HG03565 (cell line): Measurements from ENCODE around the gene CDCP1.

ENCODE experiments used
- ATAC-seq: cut with Tn5 transposase; IDR thresholded peaks from one replicate; pipeline ENCODE4 v1.9.1; 2021; ENCODE audit warnings: mild to moderate bottlenecking, moderate library complexity; ENCODE audit not compliant: unreplicated experiment

The CDCP1 gene, protein sequence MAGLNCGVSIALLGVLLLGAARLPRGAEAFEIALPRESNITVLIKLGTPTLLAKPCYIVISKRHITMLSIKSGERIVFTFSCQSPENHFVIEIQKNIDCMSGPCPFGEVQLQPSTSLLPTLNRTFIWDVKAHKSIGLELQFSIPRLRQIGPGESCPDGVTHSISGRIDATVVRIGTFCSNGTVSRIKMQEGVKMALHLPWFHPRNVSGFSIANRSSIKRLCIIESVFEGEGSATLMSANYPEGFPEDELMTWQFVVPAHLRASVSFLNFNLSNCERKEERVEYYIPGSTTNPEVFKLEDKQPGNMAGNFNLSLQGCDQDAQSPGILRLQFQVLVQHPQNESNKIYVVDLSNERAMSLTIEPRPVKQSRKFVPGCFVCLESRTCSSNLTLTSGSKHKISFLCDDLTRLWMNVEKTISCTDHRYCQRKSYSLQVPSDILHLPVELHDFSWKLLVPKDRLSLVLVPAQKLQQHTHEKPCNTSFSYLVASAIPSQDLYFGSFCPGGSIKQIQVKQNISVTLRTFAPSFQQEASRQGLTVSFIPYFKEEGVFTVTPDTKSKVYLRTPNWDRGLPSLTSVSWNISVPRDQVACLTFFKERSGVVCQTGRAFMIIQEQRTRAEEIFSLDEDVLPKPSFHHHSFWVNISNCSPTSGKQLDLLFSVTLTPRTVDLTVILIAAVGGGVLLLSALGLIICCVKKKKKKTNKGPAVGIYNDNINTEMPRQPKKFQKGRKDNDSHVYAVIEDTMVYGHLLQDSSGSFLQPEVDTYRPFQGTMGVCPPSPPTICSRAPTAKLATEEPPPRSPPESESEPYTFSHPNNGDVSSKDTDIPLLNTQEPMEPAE

DNA sequence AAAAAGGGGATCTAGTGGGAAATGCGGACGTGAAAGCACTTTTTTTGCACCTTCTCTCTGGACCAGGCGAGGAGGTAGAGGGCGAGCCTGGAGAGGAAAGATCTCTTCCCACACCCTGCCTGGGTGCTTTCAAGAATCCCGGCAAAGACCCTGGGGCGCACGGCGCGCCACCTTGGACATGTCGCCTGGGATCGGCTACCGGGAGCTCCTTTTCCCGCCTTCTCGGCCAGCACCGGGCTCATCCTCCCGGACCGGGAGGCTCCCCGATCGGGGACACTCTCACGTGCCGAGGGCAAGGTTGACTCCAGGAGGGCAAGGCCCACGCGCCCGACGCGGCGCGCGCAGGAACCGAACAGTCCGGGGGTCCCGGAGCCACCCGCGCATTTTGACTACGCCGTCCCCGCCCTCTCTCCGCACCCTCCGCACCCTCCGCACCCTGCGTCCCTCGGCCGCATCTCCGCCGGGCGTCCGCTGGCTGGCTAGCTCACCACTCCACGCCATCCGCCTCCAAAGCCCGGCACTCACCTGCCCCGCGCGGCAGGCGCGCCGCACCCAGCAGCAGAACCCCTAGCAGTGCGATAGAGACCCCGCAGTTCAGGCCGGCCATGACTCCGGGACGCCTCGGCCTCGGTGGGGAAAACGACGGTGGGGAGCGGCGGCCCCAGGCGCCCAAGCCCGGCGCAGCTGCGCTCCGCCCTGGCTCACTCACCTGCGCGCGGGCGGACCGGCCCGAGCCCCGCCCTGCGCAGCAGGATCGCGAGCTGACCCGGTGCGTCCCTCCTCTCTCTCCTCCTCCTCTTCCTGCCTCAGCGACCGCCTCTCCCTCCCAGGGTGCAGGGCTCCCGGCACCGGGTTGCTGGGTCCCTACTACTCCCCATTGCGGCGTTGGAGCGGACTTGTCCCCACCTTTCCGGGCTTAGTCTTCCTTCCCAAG lies at the start of gene CDCP1:
CDCP1 (minus strand) TSS at position 698 of the 934 bp plus-strand sequence; CDS start at position 607, 91 bp downstream.
- no peak for ATAC-seq

DNA sequence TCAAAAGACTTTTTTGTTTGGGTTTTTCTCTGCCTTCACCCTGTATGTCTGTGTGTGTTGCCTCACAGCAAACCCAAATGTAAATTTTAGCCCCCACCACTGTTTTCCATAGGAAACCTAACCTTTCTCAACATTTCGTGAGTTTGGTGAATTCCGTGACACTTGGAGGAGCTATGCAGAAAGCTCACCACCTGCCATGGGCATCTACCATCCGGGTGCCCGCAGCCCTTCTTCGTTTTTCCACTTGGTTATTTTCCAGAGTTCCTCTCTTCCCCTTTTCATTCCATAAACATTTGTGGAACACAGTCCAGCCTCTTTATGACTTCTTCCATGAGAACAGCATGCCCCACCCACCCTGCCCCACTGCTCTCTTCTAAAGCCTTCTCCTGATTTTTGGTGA lies 48.6 kb upstream of the CDCP1 start:
- no peak for ATAC-seq

DNA sequence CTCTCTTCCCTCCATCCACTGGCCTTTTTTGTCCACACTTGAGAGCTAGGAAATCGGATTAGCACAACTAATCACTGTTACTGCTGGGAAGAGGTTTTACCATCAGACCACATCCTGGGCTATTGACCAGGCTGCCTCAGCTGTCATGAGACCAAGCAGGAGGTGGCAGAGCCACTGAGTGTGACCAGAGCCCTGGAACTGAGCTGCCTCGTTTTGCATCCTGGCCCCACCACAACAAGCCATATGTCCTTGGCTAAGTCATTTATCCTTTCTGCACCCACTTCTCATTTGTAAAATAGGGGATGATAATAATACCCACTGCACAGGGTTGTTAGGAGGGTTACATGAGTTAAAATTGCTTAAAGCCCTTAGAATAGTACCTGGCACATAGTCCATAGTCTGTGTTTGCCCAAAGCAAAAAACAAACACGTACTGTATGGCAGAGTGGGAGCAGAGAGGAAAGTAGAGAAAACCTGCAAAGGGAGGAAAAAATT lies 45.8 kb upstream of the CDCP1 start:
- no peak for ATAC-seq

DNA sequence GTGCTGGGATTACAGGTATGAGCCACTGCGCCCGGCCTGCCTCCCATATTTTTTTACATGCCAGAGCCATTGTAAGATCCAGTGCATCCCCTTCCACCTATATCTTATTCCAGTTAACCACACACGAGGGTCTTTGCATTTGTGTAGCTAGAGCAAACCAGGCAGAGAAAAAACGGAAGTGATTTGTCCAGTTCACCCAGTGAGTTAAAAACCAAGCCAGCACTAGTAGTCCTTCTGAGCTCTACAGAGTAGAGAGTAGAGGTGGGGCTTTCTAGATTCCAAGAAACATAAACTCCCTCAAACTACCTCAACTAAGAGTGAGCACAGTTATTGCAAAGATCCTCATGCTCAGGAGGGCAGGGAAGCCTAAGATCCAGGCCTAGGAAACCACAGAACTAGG lies 45.2 kb upstream of the CDCP1 start:
- ATAC-seq, result no peak

DNA sequence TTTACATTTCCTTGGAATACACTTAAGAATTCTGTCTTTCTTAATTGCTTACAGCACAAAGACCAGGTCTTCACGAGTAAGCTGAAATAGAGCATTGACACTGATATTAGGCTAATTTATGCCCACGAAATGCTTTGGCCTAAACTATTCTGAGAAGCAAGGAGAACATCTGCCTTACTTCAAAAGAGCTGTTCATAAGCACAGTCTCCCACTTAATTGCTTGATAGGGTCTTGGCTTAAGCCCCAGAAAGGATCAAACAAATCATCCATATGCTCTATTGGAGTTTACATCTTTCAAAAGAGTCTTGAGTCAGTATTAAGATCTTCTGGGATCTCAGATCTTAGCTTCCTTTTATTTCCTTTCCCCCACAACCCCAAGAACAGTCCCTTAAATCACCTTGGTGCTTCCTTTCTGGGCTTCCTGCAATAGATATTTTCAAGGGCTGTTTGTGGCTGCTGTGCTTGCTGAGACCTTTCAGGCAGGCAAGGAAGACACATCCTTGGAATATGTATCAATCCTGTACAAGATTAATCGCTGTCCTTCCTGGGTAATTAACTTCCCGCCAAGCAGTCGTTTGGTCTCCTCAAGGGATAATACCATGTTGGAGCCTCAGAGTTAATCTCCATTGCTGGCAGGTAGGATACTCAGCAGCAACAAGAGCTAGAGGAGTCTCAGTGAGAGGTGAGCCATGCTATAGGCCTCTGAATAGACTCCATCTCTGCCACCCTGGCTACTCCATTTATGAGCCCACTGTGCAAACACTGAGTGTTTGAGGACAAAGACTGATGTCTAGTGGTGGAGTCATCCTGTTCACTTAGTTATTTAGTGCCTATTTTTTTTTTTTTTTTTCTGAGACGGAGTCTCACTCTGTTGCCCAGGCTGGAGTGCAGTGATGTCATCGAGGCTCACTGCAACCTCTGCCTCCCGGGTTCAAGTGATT lies 42.8 kb upstream of the CDCP1 start:
- ATAC-seq, result no peak

DNA sequence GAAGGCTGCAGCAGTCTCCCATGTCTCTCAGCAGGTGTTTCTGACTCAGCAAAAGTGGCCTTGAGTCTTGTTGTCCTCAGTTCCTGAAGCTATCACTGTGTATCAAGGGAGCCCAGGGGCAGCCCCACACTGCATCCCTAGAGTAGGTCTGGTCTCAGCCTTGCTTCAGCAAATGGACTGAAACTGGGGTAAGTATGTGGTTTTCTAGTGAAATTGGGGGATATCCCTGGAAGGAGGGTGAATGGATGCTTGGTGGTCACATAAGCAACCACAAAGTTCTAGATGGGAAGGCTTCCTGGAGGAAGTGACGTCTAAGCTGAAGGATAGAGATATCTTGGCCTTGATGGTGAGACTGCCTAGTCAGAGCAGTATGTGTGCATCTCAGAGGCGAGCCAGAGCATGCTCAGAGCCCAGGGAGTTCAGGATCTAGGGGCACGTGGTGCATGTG lies 41.5 kb upstream of the CDCP1 start:
- no peak for ATAC-seq

DNA sequence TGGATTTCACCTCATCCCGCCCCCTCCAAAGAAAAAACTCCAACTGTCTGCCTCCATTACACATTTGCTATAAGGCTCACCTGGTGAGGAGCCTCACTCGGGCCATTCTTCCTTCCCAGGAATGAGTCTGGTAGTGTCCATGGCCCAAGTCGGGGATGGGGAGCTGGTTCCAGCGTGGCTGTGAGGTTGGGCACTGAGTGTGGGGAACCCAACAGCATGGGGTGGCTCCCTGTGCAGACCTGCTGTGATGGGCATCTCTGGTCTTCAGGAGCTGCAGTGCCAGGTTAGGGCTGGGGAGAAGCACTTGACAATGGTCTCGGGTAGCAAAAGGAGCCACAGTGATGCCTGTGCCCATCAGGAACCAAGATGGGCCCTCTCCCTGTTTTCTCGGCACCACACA lies 40.7 kb upstream of the CDCP1 start:
- no peak for ATAC-seq

DNA sequence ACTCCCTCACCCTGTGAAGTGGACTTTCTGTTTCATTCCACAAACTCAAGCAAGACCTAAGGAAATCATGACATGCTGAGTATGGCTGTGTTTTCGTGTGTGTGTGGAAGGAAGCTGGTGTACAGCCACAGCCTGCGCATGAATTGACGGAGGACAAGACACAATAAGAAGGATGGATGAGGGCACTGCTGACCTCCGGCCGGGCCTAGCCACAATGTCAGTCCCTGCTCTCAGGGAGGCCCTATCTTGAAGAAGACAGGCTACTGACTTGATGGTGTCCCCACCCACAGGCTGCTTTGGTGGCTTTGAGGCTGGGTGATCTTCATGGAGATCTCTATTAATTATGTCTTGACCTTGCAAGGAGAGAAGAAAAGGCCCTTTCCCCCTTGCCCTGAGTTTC lies 39.3 kb upstream of the CDCP1 start:
- no peak for ATAC-seq

DNA sequence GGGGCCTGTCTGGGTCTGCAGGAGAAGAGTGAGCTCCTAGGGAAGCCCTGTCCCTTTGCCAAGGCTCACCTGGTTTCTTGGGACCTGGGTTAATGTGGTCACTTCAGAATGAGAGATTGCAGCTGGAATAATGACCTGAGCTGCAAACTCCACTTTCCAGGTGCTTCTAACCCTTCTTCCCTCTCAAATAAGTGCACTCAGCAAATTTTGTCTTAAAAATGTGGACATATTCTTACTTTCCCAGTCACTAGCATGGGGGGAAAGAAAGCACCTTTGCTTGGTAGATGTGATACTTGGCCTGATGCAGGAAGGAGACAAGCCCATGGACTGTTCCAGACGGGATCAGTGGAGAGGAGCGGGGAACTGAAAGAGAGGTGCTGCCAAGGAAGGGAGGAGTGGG lies 38.9 kb upstream of the CDCP1 start:
- ATAC-seq, result no peak

DNA sequence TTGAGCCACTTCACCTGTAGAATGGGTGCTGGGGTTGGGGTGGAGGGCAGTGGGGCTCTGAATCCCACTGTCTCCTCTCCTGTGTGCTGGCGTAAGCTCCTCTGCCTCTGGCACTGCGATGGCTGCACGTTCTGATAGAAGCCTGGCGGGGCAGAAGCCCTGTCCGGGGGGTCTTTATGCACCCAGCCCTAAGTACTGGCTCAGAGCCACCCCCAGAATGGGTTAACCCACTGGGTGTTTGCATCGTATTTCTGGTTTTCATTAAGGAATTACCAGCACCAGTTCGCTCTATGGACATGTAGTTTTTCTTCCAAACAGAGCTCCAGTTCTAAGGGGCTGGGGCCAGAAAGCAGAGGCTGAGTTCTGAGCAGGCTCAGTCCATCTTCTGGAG lies 37.7 kb upstream of the CDCP1 start:
- no peak for ATAC-seq

DNA sequence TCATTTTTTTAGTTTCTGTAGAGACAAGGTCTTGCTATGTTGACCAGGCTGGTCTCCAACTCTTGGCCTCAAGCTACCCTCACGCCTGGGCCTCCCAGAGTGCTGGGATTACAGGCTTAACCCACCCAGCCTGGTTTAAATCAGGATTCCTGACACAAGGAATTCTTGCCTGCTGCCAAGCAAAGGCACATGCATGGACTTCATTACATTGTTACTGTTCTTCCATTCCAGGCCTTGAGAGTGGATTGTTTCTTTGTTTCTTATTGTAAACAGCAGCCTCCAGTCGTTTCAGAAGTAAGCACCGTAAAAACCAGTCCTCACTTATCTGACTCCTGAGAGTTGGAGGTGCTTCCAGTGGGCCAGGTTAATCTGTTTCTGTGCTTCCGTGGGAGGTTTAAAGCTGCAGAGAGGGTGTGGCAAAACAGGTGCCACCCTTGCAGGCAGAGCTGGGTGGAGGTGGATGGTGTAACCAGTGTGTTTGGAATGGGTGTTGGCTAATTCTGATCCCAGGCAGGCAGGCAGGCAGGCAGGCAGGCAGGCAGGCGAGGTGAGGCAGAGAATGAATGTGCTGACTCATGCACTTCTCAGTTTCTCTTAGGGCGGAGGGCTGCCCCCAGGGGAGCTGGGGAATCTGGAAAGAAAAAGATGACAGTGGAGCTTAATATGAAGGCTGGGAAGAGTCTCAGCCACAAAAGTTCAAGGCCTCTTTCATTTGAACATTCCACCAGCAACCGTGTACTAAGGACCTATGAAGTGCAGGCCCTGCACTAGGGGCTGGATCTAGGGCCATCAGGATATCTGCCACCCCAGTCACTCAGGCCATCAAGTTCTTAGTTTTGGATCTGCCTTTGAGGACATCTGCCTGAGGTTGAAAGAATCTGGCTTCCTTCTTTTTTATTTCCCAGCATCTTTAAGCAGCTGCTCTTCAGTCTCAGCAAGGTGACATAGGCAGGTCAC lies 37.0 kb upstream of the CDCP1 start:
- ATAC-seq, result no peak

DNA sequence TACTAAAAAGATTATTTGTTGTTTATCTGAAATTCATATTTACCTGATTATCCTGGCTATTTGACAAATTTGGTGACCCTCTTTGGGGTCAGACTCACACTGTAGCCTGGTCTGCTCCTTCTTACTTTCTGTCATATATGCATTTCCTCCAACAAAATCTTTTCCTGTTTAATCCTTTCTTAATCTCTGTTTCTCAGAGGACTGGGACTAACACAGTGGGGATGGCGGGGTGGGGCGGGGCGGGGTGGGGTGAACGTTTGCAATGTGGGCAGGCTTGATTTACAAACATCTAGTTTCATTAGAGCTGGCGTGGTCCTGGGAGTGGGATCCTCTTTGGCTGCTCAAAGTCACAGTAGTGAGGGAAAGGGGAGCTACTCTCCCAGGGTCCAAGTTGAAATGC lies 35.3 kb upstream of the CDCP1 start:
- no peak for ATAC-seq

DNA sequence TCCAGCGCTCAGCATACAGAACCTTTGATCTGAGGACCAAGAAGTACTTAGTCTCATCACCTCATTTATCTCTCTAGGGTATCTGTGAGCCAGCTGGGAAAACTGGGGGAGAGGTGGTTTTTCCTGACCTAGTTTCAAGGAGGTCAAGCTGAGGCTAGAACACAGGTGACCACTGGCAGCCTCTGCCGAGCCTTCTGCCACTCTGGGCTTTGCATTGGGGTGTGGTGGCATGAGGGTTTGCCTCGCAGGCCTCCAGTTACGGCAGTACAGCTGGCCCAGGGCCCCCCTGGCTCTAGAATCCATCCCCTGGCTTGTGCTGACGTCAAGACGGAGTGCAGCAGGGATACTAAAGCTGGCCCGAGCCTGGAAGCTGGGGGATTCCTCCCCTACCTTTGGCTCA lies 34.7 kb upstream of the CDCP1 start:
- ATAC-seq, result no peak

DNA sequence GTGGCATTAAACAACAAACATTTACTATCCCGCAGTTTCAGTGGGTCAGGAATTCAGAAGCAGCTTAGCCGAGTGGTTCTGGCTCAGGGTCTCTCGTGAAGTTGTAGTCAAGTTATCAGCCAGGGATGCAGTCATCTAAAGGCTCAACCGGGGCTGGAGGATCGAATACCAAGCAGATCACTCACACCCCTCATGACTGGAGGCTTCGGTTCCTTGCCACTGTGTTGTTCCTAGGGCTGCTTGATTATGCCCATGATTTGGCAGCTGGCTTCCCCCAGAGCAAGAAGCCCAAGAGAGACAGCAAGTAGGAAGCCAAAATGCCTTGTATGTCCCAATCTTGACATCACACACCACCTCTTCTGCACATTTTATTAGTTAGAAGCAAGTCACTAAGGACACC lies 33.9 kb upstream of the CDCP1 start:
- no peak for ATAC-seq

DNA sequence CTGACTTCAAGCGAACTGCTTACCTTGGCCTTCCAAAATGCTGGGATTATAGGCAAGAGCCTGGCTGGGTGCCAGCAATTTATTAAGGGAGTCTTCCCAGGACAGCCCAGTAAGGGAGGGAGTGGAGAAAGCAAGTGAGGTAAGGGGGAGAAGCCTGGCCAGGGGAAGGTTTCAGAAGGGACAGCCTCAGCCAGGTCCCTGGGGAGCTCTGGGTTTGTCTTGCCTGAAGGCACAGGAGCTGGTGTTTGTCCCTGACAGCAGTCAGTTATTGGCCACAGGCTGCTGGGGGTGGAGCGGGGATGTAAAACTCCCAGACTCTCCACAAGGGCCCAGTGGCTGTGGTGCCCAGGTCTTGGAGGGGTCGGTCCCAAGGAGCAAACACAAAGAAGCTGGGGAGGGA lies 33.0 kb upstream of the CDCP1 start:
- no peak for ATAC-seq

DNA sequence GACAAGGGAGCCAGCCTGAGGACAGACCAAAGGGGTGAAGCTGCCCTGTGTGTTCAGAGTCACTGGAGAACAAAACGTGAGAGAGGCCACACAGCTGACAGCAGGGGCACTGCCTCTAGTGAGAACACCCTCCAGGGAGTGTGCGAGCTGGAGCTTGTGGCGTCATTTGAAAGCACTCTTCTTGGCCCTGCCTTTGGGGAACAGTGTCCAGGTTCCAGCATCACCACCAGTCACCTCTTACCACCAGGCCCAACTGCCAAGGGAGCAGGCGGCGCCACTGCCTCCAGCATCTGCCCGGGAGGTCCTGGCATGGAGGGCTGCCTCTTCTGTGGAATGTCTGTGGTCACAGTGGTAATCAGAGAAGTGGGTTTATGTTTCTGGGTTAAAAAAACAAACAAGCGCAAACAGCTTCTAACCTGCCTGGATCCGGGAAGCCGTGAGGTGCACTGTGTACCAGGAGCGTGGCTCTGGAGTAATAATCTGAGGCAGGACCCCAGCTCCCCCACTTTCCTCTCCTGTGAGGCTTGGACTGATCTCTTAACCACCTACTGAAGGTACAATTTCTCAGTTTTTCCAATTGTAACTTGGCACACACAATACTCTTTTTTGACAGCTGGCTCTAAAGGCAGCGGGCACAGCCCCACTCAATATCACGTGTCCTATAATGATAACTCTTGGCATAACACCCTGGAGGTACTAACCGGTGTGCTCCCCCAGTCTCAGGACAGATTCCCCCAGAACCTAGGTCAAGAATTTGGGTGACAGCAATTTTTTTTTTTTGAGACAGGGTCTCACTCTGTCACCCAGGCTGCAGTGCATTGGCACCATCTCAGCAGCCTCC lies 32.2 kb upstream of the CDCP1 start:
- ATAC-seq, result no peak

DNA sequence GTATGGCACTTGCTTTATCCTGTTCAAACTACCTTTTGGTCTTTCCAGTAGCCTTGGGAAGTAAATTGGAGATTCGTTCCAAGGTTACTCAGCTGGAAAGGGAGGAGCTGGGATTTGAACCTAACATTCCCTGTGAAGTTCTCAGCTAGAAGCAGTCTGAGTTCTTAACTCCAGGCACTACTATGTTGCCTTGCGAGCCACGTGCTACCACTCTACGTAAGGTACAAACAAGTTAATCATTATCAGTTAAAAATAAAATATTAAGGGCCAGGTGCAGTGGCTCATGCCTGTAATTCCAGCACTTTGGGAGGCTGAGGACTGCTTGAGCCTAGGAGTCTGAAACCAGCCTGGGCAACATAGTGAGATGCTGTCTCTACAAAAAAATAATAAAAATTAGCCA lies 30.7 kb upstream of the CDCP1 start:
- no peak for ATAC-seq

DNA sequence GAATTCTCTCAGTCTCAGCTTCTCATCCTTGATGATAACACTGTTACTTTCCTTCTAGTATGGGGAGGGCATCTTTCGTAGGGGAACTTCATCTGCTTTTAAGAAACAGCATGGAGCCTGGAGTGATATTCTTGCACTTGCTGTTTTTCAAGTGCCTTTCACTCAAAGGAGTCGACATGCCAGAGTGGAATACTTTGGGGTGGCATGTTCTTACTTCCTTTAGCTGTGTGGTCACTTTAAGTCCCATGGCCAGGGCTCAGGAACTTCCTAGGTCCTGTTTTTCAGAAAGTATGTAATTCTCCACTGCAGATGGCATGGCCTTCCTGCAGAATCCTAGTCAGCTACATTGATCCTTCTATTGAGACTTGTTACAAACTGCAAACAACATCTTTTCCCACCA lies 28.1 kb upstream of the CDCP1 start:
- no peak for ATAC-seq
